ENCODE results near the gene RELN. TPM values are rescaled to one million over a fixed set of nuclear protein-coding genes. Genes with fewer than 3 reads are reported as not detected.

The RELN gene
- total RNA-seq, 1 experiment from 2014 or later = 0.20 TPM

DNA sequence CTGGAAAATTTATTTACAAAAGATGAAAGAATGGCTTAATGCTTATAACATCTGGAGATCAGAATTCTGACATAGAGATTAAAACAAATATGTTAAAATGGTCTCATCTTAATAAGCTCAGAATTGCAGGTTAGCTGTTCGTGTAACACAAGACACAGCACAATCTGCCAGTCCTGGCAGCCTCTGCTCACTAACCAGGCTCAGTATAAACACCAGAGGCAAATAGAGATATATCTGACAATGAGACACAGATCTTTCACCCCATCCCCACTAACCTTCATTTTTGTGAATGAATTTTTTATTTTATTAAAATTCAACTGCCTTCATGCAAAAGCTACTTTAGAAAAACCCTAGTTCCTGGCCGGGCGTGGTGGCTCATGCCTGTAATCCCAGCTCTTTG lies 51.8 kb downstream of the RELN start:
- no peaks in the 10 kb centered on the region for H3K4me1 ChIP-seq (ENCODE audit: control insufficient read depth in 1 of 2, insufficient read depth in 2 of 2, low read length in 2 of 2)
- DNase-seq (ENCODE audit: low read depth, low spot score) (no peak), ATAC-seq (no peak)
- no peaks in the 10 kb centered on the region for H3K9me2 ChIP-seq (ENCODE audit: insufficient read depth)
- ChIA-PET CTCF (no interaction called here), RAD21 (ENCODE audit: low non-redundant PET in 1 of 2, low total read pairs in 2 of 2, uncharacterized antibody in 2 of 2, unreplicated experiment in 2 of 2) (no interaction called here), POLR2A (no interaction called here)
- TF ChIP-seq RAD21 (IDR thresholded peaks at IDR 0.05; ENCODE audit: low read depth) (no peak), SIN3A (IDR thresholded peaks at IDR 0.05; ENCODE audit: low read depth) (no peak), SRF (IDR thresholded peaks at IDR 0.05; ENCODE audit: low read depth) (no peak), FOSL1 (IDR thresholded peaks at IDR 0.05; ENCODE audit: low read depth) (no peak), EZH2phosphoT487 (IDR thresholded peaks at IDR 0.05; ENCODE audit: borderline replicate concordance) (no peak), ZFX (IDR thresholded peaks at IDR 0.05) (no peak)
- TF ChIP-seq, protein P1, sequence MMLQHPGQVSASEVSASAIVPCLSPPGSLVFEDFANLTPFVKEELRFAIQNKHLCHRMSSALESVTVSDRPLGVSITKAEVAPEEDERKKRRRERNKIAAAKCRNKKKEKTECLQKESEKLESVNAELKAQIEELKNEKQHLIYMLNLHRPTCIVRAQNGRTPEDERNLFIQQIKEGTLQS (IDR thresholded peaks at IDR 0.05) = no peak
- no peak overlapping the region for H3K4me3 ChIP-seq (replicated peaks in 1 of 2; ENCODE audit: low read depth in 1 of 2, low read length in 2 of 2)
- BruUV-seq (replicated peaks) = no TSS peak
- H3K79me2 ChIP-seq (ENCODE audit: insufficient read depth, low read length) = no peaks in the 10 kb centered on the region
- no peaks in the 10 kb centered on the region for H4K20me1 ChIP-seq (ENCODE audit: insufficient read depth)
- H3K4me2 ChIP-seq (ENCODE audit: low read length) = no peak overlapping the region
- intact Hi-C loops (cut with micrococcal nuclease) = no loop called here
- H3K9ac ChIP-seq (ENCODE audit: low read length) = no peak overlapping the region
- H3K36me3 ChIP-seq (ENCODE audit: control insufficient read depth in 1 of 2, insufficient read depth in 2 of 2, low read length in 2 of 2) = no peaks in the 10 kb centered on the region
- H3K27ac ChIP-seq (ENCODE audit: low read depth, low read length) = no peak overlapping the region
- no peaks in the 10 kb centered on the region for H3K9me3 ChIP-seq (ENCODE audit: control insufficient read depth in 1 of 2, insufficient read depth in 1 of 2, low read depth in 1 of 2, low read length in 2 of 2)
- no peak overlapping the region for H2AFZ ChIP-seq (ENCODE audit: low read depth, low read length, poor library complexity, severe bottlenecking)
- peaks cover 32% of the 10 kb centered on the region; the same call in 1 of the 2 replicates for H3K27me3 ChIP-seq (ENCODE audit: insufficient read depth, low read length)

- Histone ChIP-seq H4K20me1 (ENCODE audit: insufficient read depth) (no peaks in the 10 kb centered on the region), H3K4me1 (ENCODE audit: control insufficient read depth in 1 of 2, insufficient read depth in 2 of 2, low read length in 2 of 2) (no peaks in the 10 kb centered on the region), H3K9ac (ENCODE audit: low read length) (no peak overlapping the region), H3K9me3 (ENCODE audit: control insufficient read depth in 1 of 2, insufficient read depth in 1 of 2, low read depth in 1 of 2, low read length in 2 of 2) (no peaks in the 10 kb centered on the region), H3K9me2 (ENCODE audit: insufficient read depth) (no peaks in the 10 kb centered on the region), H3K79me2 (ENCODE audit: insufficient read depth, low read length) (no peaks in the 10 kb centered on the region), H2AFZ (ENCODE audit: low read depth, low read length, poor library complexity, severe bottlenecking) (no peak overlapping the region), H3K27ac (ENCODE audit: low read depth, low read length) (no peak overlapping the region), H3K4me3 (replicated peaks in 1 of 2; ENCODE audit: low read depth in 1 of 2, low read length in 2 of 2) (no peak overlapping the region), H3K36me3 (ENCODE audit: control insufficient read depth in 1 of 2, insufficient read depth in 2 of 2, low read length in 2 of 2) (no peaks in the 10 kb centered on the region), H3K27me3 (ENCODE audit: insufficient read depth, low read length) (peaks cover 32% of the 10 kb centered on the region; the same call in 1 of the 2 replicates), H3K4me2 (ENCODE audit: low read length) (no peak overlapping the region)
- no peak for ATAC-seq
- CTCF ChIA-PET = no interaction called here
- DNase-seq (ENCODE audit: low read depth, low spot score) = no peak
- POLR2A ChIA-PET = no interaction called here
- BruUV-seq (replicated peaks) = no TSS peak
- RAD21 ChIA-PET (ENCODE audit: low non-redundant PET in 1 of 2, low total read pairs in 2 of 2, uncharacterized antibody in 2 of 2, unreplicated experiment in 2 of 2) = no interaction called here
- TF ChIP-seq MAX (IDR thresholded peaks at IDR 0.05) (no peak), SP1 (IDR thresholded peaks at IDR 0.05; ENCODE audit: low read depth) (no peak)
- intact Hi-C loops (cut with micrococcal nuclease) = no loop called here
Observed at GRCh38 chr7:103936558-103936957, 52.9 kb downstream of the RELN start.

Measured in HCT116 (cell line).